ENCODE data around the gene IL4R. TPM values are rescaled to one million over a fixed set of nuclear protein-coding genes. Genes with fewer than 3 reads are reported as not detected.

The IL4R gene
- total RNA-seq, 1 experiment from 2014 or later, result 28.6 TPM

DNA sequence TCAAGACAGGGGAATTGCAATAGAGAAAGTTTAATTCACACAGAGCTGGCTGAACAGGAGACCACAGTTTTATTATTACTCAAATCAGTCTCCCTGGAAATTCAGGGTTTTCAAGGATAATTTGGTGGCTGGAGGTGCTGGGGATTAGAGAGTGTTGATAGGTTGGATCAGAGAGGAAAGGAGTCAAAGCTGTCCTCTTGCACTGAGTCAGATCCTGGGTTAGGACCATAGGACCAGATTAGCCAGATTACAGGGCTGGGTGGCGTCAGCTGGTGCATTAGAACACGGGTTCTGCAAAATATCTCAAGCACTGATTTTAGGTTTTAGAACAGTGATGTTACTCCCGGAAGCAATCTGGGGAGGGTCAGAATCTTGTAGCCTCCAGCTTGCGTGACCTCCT is 43.4 kb upstream of the IL4R start:
- H2BK5ac ChIP-seq (ENCODE audit: insufficient read length, low read length), result no peak overlapping the region
- no peak overlapping the region for H3K56ac ChIP-seq (ENCODE audit: insufficient read length, low read depth, low read length)
- no peak overlapping the region for H4K91ac ChIP-seq (ENCODE audit: insufficient read length, low read depth, low read length)
- H3K23ac ChIP-seq (ENCODE audit: insufficient read length, low read depth, low read length), result no peak overlapping the region
- no peak overlapping the region for H3K4me2 ChIP-seq (ENCODE audit: insufficient read depth, insufficient read length, low read length)
- no peak overlapping the region for H2AFZ ChIP-seq (ENCODE audit: low read length)
- no peak overlapping the region for H3K14ac ChIP-seq (ENCODE audit: insufficient read depth, low read length)
- H3K27ac ChIP-seq (ENCODE audit: insufficient read length, low read depth, low read length), result no peak overlapping the region
- no peak overlapping the region for H4K8ac ChIP-seq (replicated peaks; ENCODE audit: insufficient read length, low read depth, low read length)
- H3K27ac Mint-ChIP-seq, result no peak overlapping the region
- H2BK20ac ChIP-seq (ENCODE audit: low read depth, low read length, poor library complexity, severe bottlenecking), result no peak overlapping the region
- H4K5ac ChIP-seq (ENCODE audit: insufficient read length, low read depth, low read length), result no peak overlapping the region
- H3K79me2 ChIP-seq (ENCODE audit: insufficient read depth, low read length), result no peaks in the 10 kb centered on the region
- no peaks in the 10 kb centered on the region; the same call in 1 of the 2 replicates for H3K4me1 ChIP-seq (ENCODE audit: insufficient read depth, low read length)
- no peak overlapping the region for H3K18ac ChIP-seq (ENCODE audit: insufficient read length, low read depth, low read length)
- no peaks in the 10 kb centered on the region for H3K9me3 ChIP-seq (ENCODE audit: control insufficient read depth, low read depth, low read length)
- no peak overlapping the region for H2BK12ac ChIP-seq (ENCODE audit: insufficient read length, low read depth, low read length)
- no peak for DNase-seq
- no peak overlapping the region for H2BK120ac ChIP-seq (ENCODE audit: low read depth, low read length, poor library complexity, severe bottlenecking)
- H3K4me3 Mint-ChIP-seq, result no peak overlapping the region
- H3K36me3 Mint-ChIP-seq (ENCODE audit: insufficient read depth in 1 of 3, low read depth in 3 of 3), result peaks cover 2 to 4% (median 3%) of the 10 kb centered on the region in 3 experiments; a peak in 3 of 7 replicates
- TF ChIP-seq, protein P1, sequence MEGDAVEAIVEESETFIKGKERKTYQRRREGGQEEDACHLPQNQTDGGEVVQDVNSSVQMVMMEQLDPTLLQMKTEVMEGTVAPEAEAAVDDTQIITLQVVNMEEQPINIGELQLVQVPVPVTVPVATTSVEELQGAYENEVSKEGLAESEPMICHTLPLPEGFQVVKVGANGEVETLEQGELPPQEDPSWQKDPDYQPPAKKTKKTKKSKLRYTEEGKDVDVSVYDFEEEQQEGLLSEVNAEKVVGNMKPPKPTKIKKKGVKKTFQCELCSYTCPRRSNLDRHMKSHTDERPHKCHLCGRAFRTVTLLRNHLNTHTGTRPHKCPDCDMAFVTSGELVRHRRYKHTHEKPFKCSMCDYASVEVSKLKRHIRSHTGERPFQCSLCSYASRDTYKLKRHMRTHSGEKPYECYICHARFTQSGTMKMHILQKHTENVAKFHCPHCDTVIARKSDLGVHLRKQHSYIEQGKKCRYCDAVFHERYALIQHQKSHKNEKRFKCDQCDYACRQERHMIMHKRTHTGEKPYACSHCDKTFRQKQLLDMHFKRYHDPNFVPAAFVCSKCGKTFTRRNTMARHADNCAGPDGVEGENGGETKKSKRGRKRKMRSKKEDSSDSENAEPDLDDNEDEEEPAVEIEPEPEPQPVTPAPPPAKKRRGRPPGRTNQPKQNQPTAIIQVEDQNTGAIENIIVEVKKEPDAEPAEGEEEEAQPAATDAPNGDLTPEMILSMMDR (conservative IDR thresholded peaks at IDR 0.05), result no peak
- peaks cover 7 to 9% of the 10 kb centered on the region in 2 experiments for H3K4me1 Mint-ChIP-seq
- no peaks in the 10 kb centered on the region for H3K27me3 ChIP-seq (ENCODE audit: insufficient read depth, low read length)
- no peaks in the 10 kb centered on the region; the same call in 1 of the 2 replicates for H3K27me3 Mint-ChIP-seq (ENCODE audit: low read depth)
- no peaks in the 10 kb centered on the region for H3K23me2 ChIP-seq (ENCODE audit: insufficient read length, low read depth, low read length, poor library complexity, severe bottlenecking)
- WGBS (ENCODE audit: extremely low coverage, insufficient read length, low lambda C conversion rate), result no CpG with 5 or more reads among the region's 4 CpGs
- H3K9ac ChIP-seq (ENCODE audit: extremely low read depth, insufficient read length, low read length), result no peak overlapping the region
- no peak overlapping the region for H2BK15ac ChIP-seq (ENCODE audit: low read depth, low read length)
- H3T11ph ChIP-seq (ENCODE audit: low read length), result no peak overlapping the region
- H3K79me1 ChIP-seq (ENCODE audit: insufficient read depth, low read depth, low read length, poor library complexity, severe bottlenecking), result no peaks in the 10 kb centered on the region
- no peak overlapping the region for H2AK5ac ChIP-seq (ENCODE audit: insufficient read length, low read length)
- H4K20me1 ChIP-seq (ENCODE audit: control insufficient read depth, insufficient read depth, insufficient read length), result no peaks in the 10 kb centered on the region
- H3K4ac ChIP-seq (ENCODE audit: low read depth, low read length), result no peak overlapping the region
- H3K9me3 Mint-ChIP-seq, result peaks cover 3% of the 10 kb centered on the region in 2 experiments; a peak in 2 of 5 replicates
